Adrenal gland (tissue), 12 donors: ENCODE results near the gene ASB15. TPM values are rescaled to one million over a fixed set of nuclear protein-coding genes. Genes with fewer than 3 reads are reported as not detected.

ENCODE experiments used
- DNase-seq, 7 donors: peaks; one replicate each; pipeline ENCODE4 v3.0.0-alpha.2; 2019 to 2020
- H3K27ac ChIP-seq, 5 donors: fragments of 200-600 bp; sonication (generic) in 4 of 5; 1 replicate in 3 of 5; 2 replicates in 2 of 5; pipeline versions ENCODE4 v1.5.1 to v1.8.0; 2016 to 2020; ENCODE audit warnings: mild to moderate bottlenecking in 1 of 5
- H3K27me3 ChIP-seq: fragments of 200-600 bp; 2 replicates; pipeline ENCODE4 v1.8.0; 2021
- H3K36me3 ChIP-seq, 2 donors: fragments of 200-600 bp; replicated peaks in 1 of 2; 1 replicate in 1 of 2; 2 replicates in 1 of 2; pipeline versions ENCODE4 v1.5.1 to v1.8.0; 2018 to 2022
- H3K4me1 ChIP-seq, 2 donors: fragments of 200-600 bp; replicated peaks in 1 of 2; 1 replicate in 1 of 2; 2 replicates in 1 of 2; pipeline versions ENCODE4 v1.5.1 to v1.8.0; 2018 to 2021
- H3K4me3 ChIP-seq, 4 donors: fragments of 200-600 bp; sonication (generic) in 3 of 4; one replicate each; pipeline ENCODE4 v1.5.1; 2016 to 2018
- H3K9me3 ChIP-seq, 3 donors: fragments of 200-600 bp; sonication (generic) in 1 of 3; replicated peaks in 1 of 3; 1 replicate in 2 of 3; 2 replicates in 1 of 3; pipeline versions ENCODE4 v1.5.1 to v1.8.0; 2016 to 2021
- POLR2A ChIP-seq, 2 donors: fragments of 450-650 bp; IDR thresholded peaks; one replicate each; pipeline ENCODE4 v1.6.1; 2017; ENCODE audit warnings: antibody characterized with exemption in 2 of 2, mild to moderate bottlenecking in 2 of 2, moderate library complexity in 1 of 2
- WGBS, 4 donors: extraction: QIAGEN DNeasy Blood & Tissue Kit in 2 of 4; methylation state at CpG; one replicate each; pipeline versions ENCODE4 v1.1.5 to v1.1.7; 2013 to 2017; 5-methylcytosine and 5-hydroxymethylcytosine counted together
- intact Hi-C, 2 donors: fragments of 100-400 bp; cut with DNase I; formaldehyde crosslinking; loops; one replicate each; pipeline versions ENCODE4 v1.14.1 to v1.15.0; 2022 to 2023
- polyA plus RNA-seq, 3 donors: library from polyadenylated mRNA; stranded (reverse); fragments of 200-250 nt in 2 of 3; fragments of 350-450 nt in 1 of 3; fragmentation: Illumina TruSeq in 1 of 3; extraction: RNeasy Lipid Tissue Mini Kit (QIAGEN cat#74804) in 1 of 3; gene quantifications; one replicate each; pipeline ENCODE4 v1.2.3, GENCODE V29; 2013 to 2014
- total RNA-seq, 9 donors: library from RNA; depleted of rRNA in 4 of 9; stranded (reverse); fragments of >200 nt in 4 of 9; fragments of 120-200 nt in 1 of 9; fragmentation: NEBNext Ultra II Directional in 1 of 9; extraction: Animal tissue kit (Norgen Biotek cat#: 25700) in 1 of 9; gene quantifications; one replicate each; pipeline versions ENCODE4 v1.1.0 to v1.2.4, GENCODE V29; 2013 to 2023
- TF ChIP-seq, protein P1 (sequence below), 6 experiments: fragments of 450-650 bp in 4 of 6; fragments of 200-600 bp in 2 of 6; sonication (generic) in 1 of 6; IDR thresholded peaks; 1 replicate in 5 of 6; 2 replicates in 1 of 6; pipeline versions ENCODE4 v1.5.1 to v1.8.0; 2016 to 2021; ENCODE audit warnings: antibody characterized with exemption in 6 of 6, mild to moderate bottlenecking in 2 of 6, moderate library complexity in 1 of 6
- donor health status: healthy with polysubstance abuse.
- donor health status: Bipolar disorder and iron deficiency.
- donor health status: DM: yes; HTN: yes; CAD: no.
- donor health status: DM: no; HTN: no; CAD: no.
- donor health status: DM: no; HTN: no; CAD: no.
- donor health status: DM: yes; HTN: yes; CAD: no.

ASB15 gene
- total and polyA plus RNA-seq, 12 donors, result not detected

DNA sequence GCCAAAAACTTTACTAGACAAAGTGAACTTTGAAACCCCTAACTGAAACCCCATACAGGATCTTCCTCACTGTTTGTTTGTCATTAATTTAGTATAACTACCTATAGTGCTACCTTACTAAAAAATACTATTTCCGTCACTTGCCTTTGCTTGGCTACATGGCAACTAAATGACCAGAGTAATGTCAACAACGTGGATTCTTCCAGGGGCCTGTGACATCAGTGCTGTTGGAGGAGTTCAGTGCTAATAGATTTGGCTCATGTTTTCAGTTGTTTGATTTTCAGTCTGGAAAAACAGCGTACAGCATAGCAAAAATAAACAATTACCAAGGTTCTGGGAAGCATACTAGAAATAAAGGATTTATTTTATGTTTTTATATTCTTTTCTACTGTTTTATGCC, 3.0 kb upstream of the ASB15 start:
- H3K9me3 ChIP-seq, result no peaks in the 10 kb centered on the region
- no peaks in the 10 kb centered on the region for H3K4me1 ChIP-seq
- WGBS, 4 donors, result 69 to 83% (median 71%) methylated on average over 3 of the region's 3 CpGs
- H3K36me3 ChIP-seq, result no peaks in the 10 kb centered on the region
- H3K4me3 ChIP-seq, result no peak overlapping the region
- no peak for DNase-seq
- intact Hi-C loops, result no loop called here
- no peaks in the 10 kb centered on the region for H3K27me3 ChIP-seq
- TF ChIP-seq POLR2A (IDR thresholded peaks at IDR 0.05), result no peak
- TF ChIP-seq, protein P1, sequence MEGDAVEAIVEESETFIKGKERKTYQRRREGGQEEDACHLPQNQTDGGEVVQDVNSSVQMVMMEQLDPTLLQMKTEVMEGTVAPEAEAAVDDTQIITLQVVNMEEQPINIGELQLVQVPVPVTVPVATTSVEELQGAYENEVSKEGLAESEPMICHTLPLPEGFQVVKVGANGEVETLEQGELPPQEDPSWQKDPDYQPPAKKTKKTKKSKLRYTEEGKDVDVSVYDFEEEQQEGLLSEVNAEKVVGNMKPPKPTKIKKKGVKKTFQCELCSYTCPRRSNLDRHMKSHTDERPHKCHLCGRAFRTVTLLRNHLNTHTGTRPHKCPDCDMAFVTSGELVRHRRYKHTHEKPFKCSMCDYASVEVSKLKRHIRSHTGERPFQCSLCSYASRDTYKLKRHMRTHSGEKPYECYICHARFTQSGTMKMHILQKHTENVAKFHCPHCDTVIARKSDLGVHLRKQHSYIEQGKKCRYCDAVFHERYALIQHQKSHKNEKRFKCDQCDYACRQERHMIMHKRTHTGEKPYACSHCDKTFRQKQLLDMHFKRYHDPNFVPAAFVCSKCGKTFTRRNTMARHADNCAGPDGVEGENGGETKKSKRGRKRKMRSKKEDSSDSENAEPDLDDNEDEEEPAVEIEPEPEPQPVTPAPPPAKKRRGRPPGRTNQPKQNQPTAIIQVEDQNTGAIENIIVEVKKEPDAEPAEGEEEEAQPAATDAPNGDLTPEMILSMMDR (IDR thresholded peaks at IDR 0.05), result no peak
- no peak overlapping the region for H3K27ac ChIP-seq

DNA sequence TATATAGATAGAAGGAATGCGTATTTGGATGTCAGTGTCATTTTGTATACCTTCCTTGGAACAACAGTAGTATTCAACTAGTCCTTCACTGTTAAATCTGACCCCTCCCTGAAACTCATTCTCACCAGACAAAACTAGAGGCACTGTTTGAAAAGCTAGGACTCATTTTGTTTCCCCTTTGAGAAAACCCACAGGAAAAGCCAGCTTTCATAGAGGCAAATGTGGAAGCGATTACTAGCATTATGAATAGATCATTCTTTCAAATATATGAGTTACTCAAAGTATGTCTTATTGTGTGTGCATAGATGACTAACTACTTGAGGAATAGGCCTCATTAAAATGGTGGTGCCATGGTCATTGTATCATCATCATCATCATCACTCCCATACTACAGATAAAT, 1.9 kb upstream of the ASB15 start:
- 81 to 92% (median 90%) methylated on average over 2 of the region's 2 CpGs for WGBS, 4 donors
- Histone ChIP-seq H3K27ac (no peak overlapping the region), H3K9me3 (no peaks in the 10 kb centered on the region), H3K4me3 (no peak overlapping the region), H3K36me3 (no peaks in the 10 kb centered on the region), H3K27me3 (no peaks in the 10 kb centered on the region), H3K4me1 (no peaks in the 10 kb centered on the region)
- TF ChIP-seq, protein P1 (IDR thresholded peaks at IDR 0.05), result no peak
- no peak for TF ChIP-seq POLR2A (IDR thresholded peaks at IDR 0.05)
- intact Hi-C loops, result no loop called here
- DNase-seq, result no peak

DNA sequence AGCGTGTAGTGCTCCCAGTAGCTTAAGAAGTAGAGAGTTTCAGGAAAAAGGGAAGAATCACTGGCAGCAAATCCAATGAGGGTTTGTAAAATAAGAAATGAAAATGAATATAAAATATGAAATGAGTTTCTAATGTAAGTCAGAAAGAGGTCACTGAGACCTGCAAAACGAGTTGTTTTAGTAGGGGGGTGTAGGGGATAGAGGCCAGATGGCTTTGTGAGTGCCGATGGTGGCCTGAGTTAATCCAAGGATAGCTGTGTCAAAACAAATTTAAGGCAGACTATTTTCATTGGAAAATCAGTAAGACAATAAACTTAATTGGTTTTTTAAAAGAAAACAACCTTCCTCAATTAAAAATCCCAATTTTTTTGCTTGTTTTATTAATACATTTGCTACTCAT, 745 bp upstream of the ASB15 start:
- Histone ChIP-seq H3K9me3 (no peaks in the 10 kb centered on the region), H3K4me3 (no peak overlapping the region), H3K27me3 (no peaks in the 10 kb centered on the region), H3K36me3 (no peaks in the 10 kb centered on the region), H3K4me1 (no peaks in the 10 kb centered on the region), H3K27ac (no peak overlapping the region)
- 65 to 72% (median 67%) methylated on average over 3 of the region's 3 CpGs for WGBS, 4 donors
- no peak for TF ChIP-seq POLR2A (IDR thresholded peaks at IDR 0.05)
- TF ChIP-seq, protein P1 (IDR thresholded peaks at IDR 0.05), result no peak
- DNase-seq, result no peak
- intact Hi-C loops, result no loop called here

DNA sequence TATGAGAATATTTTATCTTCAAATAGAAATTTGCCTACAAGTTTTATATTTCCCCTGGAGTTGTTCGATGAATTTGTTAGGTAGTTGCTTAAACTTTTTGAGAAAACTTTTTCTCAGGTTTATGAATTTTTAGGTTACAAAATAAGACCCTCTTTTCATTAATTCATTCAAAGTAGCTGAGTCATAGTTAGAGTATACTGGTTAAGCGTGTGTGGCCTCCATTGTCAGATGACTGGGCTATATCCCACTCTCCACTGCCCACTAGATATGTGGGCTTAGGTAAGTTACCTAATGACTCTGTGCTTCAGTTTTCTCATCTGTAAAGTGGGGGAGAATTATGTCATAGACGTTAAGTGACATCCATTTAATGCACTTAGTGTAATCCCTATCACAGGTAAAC, 1.0 kb downstream of the ASB15 start:
- H3K27me3 ChIP-seq, result no peaks in the 10 kb centered on the region
- H3K4me3 ChIP-seq, result no peak overlapping the region
- 83 to 90% (median 85%) methylated on average over 3 of the region's 3 CpGs for WGBS, 4 donors
- H3K9me3 ChIP-seq, result no peaks in the 10 kb centered on the region
- no peak for DNase-seq
- intact Hi-C loops, result no loop called here
- no peak overlapping the region for H3K27ac ChIP-seq
- TF ChIP-seq, protein P1 (IDR thresholded peaks at IDR 0.05), result no peak
- TF ChIP-seq POLR2A (IDR thresholded peaks at IDR 0.05), result no peak
- H3K36me3 ChIP-seq, result no peaks in the 10 kb centered on the region
- H3K4me1 ChIP-seq, result no peaks in the 10 kb centered on the region
